H7 (cell line): ENCODE data around the gene MACO1. TPM values are rescaled to one million over a fixed set of nuclear protein-coding genes. Genes with fewer than 3 reads are reported as not detected.
"Not testable (repeated sequence)": the region's sequence is repeated elsewhere in the genome, so short reads cannot be mapped to it uniquely, and the experiment has no call there.

Source experiments
- DNase-seq: peaks from one replicate; pipeline ENCODE4 v3.0.0; 2012
- H3K27me3 ChIP-seq: 2 replicates; pipeline ENCODE4 v1.6.0; 2011; ENCODE audit warnings: mild to moderate bottlenecking, low read length; ENCODE audit not compliant: control insufficient read depth, insufficient read depth
- H3K36me3 ChIP-seq: replicated peaks from 2 replicates; pipeline ENCODE4 v1.5.1; 2011; ENCODE audit warnings: low read length; ENCODE audit not compliant: control insufficient read depth, insufficient read depth
- H3K4me3 ChIP-seq: 2 replicates; pipeline ENCODE4 v1.5.1; 2011; ENCODE audit warnings: low read depth, mild to moderate bottlenecking, control low read depth, low read length, moderate library complexity; ENCODE audit not compliant: insufficient read depth
- total RNA-seq: library from RNA; depleted of rRNA; stranded (reverse); fragments of >200 nt; shearing (Covaris generic); gene quantifications from 2 replicates; pipeline ENCODE4 v1.2.3, GENCODE V29; 2014

Gene MACO1
- total RNA-seq, 1 experiment from 2014 or later: 13.6 TPM

- H3K27me3 ChIP-seq, H3K36me3 ChIP-seq, DNase-seq, H3K4me3 ChIP-seq: not testable (repeated sequence)
These were observed 17.6 kb upstream of the MACO1 start for GRCh38 chr1:25412872-25413623.

GRCh38 chr1:25414157-25414556 lies 16.5 kb upstream of the MACO1 start:
- H3K27me3 ChIP-seq, DNase-seq: not testable (repeated sequence)

GRCh38 chr1:25414578-25414977 lies 16.1 kb upstream of the MACO1 start:
- H3K36me3 ChIP-seq, DNase-seq, H3K4me3 ChIP-seq, H3K27me3 ChIP-seq: not testable (repeated sequence)

More at GRCh38 chr1:25414157-25414556, 16.5 kb upstream of the MACO1 start:
- H3K4me3 ChIP-seq, H3K36me3 ChIP-seq: not testable (repeated sequence)

- H3K4me3 ChIP-seq, DNase-seq, H3K36me3 ChIP-seq, H3K27me3 ChIP-seq: not testable (repeated sequence)
These were observed 13.4 kb upstream of the MACO1 start for GRCh38 chr1:25417280-25417679.

GRCh38 chr1:25419339-25419738 lies 11.4 kb upstream of the MACO1 start:
- not testable (repeated sequence) for DNase-seq, H3K36me3 ChIP-seq, H3K4me3 ChIP-seq, H3K27me3 ChIP-seq

- DNase-seq, H3K4me3 ChIP-seq, H3K27me3 ChIP-seq, H3K36me3 ChIP-seq: not testable (repeated sequence)
These were observed 10.0 kb upstream of the MACO1 start, which contains the start of gene RHCE for GRCh38 chr1:25420715-25421114. Gene RHCE (minus strand): TSS chr1:25420825. CDS start chr1:25420786, 39 bp downstream.

- not testable (repeated sequence) for H3K36me3 ChIP-seq, H3K27me3 ChIP-seq, H3K4me3 ChIP-seq, DNase-seq
These were observed 7.5 kb upstream of the MACO1 start for GRCh38 chr1:25423206-25423605.

- Histone ChIP-seq H3K36me3 (no peaks in the 10 kb centered on the region), H3K4me3 (no peak overlapping the region)
- DNase-seq: no peak
These were observed 5.3 kb upstream of the MACO1 start for GRCh38 chr1:25425098-25426085.

GRCh38 chr1:25427696-25428095 lies 3.0 kb upstream of the MACO1 start:
- Histone ChIP-seq H3K4me3 (no peak overlapping the region), H3K36me3 (no peaks in the 10 kb centered on the region), H3K27me3 (no peaks in the 10 kb centered on the region; the same call in 1 of the 2 replicates)
- DNase-seq: no peak

More at GRCh38 chr1:25425098-25426085, 5.3 kb upstream of the MACO1 start:
- H3K27me3 ChIP-seq: no peaks in the 10 kb centered on the region; the same call in 1 of the 2 replicates

GRCh38 chr1:25428475-25429166 lies 2.1 kb upstream of the MACO1 start:
- Histone ChIP-seq H3K4me3 (no peak overlapping the region), H3K36me3 (no peaks in the 10 kb centered on the region)
- DNase-seq: no peak

GRCh38 chr1:25430967-25431881 lies 527 bp downstream of the MACO1 start:
- DNase-seq: peak; percentile 89
- no peaks in the 10 kb centered on the region for H3K36me3 ChIP-seq
- no peaks in the 10 kb centered on the region; the same call in 1 of the 2 replicates for H3K27me3 ChIP-seq
- peak overlapping the region; percentile 91 for H3K4me3 ChIP-seq

More at GRCh38 chr1:25428475-25429166, 2.1 kb upstream of the MACO1 start:
- H3K27me3 ChIP-seq: no peaks in the 10 kb centered on the region; the same call in 1 of the 2 replicates

- Histone ChIP-seq H3K27me3 (no peaks in the 10 kb centered on the region; the same call in 1 of the 2 replicates), H3K36me3 (no peaks in the 10 kb centered on the region), H3K4me3 (peak overlapping the region; percentile 91; the same call in 1 of the 2 replicates)
- DNase-seq: no peak
These were observed 1.4 kb downstream of the MACO1 start for GRCh38 chr1:25431955-25432719.
